ENCODE results near the gene PCID2. TPM values are rescaled to one million over a fixed set of nuclear protein-coding genes. Genes with fewer than 3 reads are reported as not detected.

Gene PCID2
- total RNA-seq, 1 experiment from 2014 or later = 39.7 TPM

- in situ Hi-C loops (cut with HindIII; ENCODE audit: low pct_unique_long_range_greater_than_20kb, low sequenced_read_pairs) = no loop called here
- ATAC-seq (no peak), DNase-seq (ENCODE audit: low read depth, low spot score) (no peak)
- TF ChIP-seq POLR2AphosphoS5 (IDR thresholded peaks at IDR 0.05; ENCODE audit: low read depth, low read length) = no peak
- TF ChIP-seq TCF7L2 (IDR thresholded peaks at IDR 0.05; ENCODE audit: low read depth, low read length) = no peak
- TF ChIP-seq CTCF (IDR thresholded peaks at IDR 0.05) = no peak
- TF ChIP-seq REST (IDR thresholded peaks at IDR 0.05; ENCODE audit: insufficient read depth in 1 of 2, low read depth in 2 of 2, low read length in 1 of 2) = no peak
- CTCF ChIA-PET = no interaction called here
- H3K27ac ChIP-seq (ENCODE audit: low read length) = no peak overlapping the region
- BruUV-seq (replicated peaks) = no TSS peak
- POLR2A ChIA-PET = no interaction called here
- H3K4me3 ChIP-seq (ENCODE audit: low read depth in 2 of 2, low read length in 2 of 2) = no peak overlapping the region
- intact Hi-C loops (cut with micrococcal nuclease; ENCODE audit: unreplicated experiment) = no loop called here
- no peaks in the 10 kb centered on the region for H3K9me3 ChIP-seq (ENCODE audit: control insufficient read depth, insufficient read depth, low read depth, low read length)
- no peaks in the 10 kb centered on the region for H3K4me1 ChIP-seq (ENCODE audit: control insufficient read depth, insufficient read depth, low read length)
- H3K36me3 ChIP-seq (ENCODE audit: control insufficient read depth, insufficient read depth, low read length) = peaks cover 2% of the 10 kb centered on the region
- no peaks in the 10 kb centered on the region for H3K27me3 ChIP-seq (ENCODE audit: control insufficient read depth, insufficient read depth, low read length)
Observed at GRCh38 chr13:113226873-113227450, 18.5 kb upstream of the PCID2 start.

DNA sequence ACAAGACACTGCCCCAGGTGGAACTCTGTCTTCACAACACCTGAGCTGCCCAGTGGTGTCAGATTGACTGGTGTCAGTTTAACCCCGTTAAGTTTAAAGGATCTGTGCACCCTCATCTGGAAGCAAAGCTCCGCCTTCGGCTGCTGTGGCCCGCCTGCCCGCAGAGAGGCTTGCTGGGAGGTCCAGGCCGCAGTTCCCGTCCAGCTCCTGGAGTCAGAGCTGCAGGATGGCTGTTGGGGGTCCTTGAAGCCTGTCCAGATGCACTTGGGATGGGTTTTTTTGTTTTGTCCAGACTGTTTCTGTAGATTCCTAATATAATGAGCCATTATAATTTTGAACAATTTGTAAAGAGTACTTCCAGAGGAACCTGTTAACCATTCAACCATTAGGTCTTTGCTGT, 17.0 kb upstream of the PCID2 start:
- peaks cover 2% of the 10 kb centered on the region for H3K36me3 ChIP-seq (ENCODE audit: control insufficient read depth, insufficient read depth, low read length)
- ChIA-PET CTCF (interaction anchor here (0.6 kb wide), 1 partner anchor 19 kb away, joined by 5 read pairs; no protein-coding TSS in a partner anchor), POLR2A (no interaction called here)
- no peaks in the 10 kb centered on the region for H3K27me3 ChIP-seq (ENCODE audit: control insufficient read depth, insufficient read depth, low read length)
- no peaks in the 10 kb centered on the region for H3K9me3 ChIP-seq (ENCODE audit: control insufficient read depth, insufficient read depth, low read depth, low read length)
- no peak overlapping the region for H3K4me3 ChIP-seq (ENCODE audit: low read depth in 2 of 2, low read length in 2 of 2)
- H3K27ac ChIP-seq (ENCODE audit: low read length) = no peak overlapping the region
- no TSS peak for BruUV-seq (replicated peaks)
- DNase-seq (ENCODE audit: low read depth, low spot score) (no peak), ATAC-seq (no peak)
- no peaks in the 10 kb centered on the region for H3K4me1 ChIP-seq (ENCODE audit: control insufficient read depth, insufficient read depth, low read length)
- intact Hi-C loops (cut with micrococcal nuclease; ENCODE audit: unreplicated experiment) (no loop called here), in situ Hi-C loops (cut with HindIII; ENCODE audit: low pct_unique_long_range_greater_than_20kb, low sequenced_read_pairs) (no loop called here)
- TF ChIP-seq CTCF (IDR thresholded peaks at IDR 0.05) (no peak), REST (IDR thresholded peaks at IDR 0.05; ENCODE audit: insufficient read depth in 1 of 2, low read depth in 2 of 2, low read length in 1 of 2) (no peak), TCF7L2 (IDR thresholded peaks at IDR 0.05; ENCODE audit: low read depth, low read length) (no peak), SIN3A (IDR thresholded peaks at IDR 0.05; ENCODE audit: borderline replicate concordance, insufficient read depth, low read depth, low read length) (no peak), POLR2AphosphoS5 (IDR thresholded peaks at IDR 0.05; ENCODE audit: low read depth, low read length) (no peak)
